COLO668 (cell line): ENCODE measurements around the gene RPS6KA5.
A peak's percentile ranks its signal among the peaks of the same experiment; 100 is the strongest.
"Not testable (repeated sequence)": the region's sequence is repeated elsewhere in the genome, so short reads cannot be mapped to it uniquely, and the experiment has no call there.

Experiments
- DNase-seq: peaks from one replicate; lab custom pipeline; 2025; ENCODE audit not compliant: unreplicated experiment; lab: John Stamatoyannopoulos, UW

RPS6KA5 gene

DNA sequence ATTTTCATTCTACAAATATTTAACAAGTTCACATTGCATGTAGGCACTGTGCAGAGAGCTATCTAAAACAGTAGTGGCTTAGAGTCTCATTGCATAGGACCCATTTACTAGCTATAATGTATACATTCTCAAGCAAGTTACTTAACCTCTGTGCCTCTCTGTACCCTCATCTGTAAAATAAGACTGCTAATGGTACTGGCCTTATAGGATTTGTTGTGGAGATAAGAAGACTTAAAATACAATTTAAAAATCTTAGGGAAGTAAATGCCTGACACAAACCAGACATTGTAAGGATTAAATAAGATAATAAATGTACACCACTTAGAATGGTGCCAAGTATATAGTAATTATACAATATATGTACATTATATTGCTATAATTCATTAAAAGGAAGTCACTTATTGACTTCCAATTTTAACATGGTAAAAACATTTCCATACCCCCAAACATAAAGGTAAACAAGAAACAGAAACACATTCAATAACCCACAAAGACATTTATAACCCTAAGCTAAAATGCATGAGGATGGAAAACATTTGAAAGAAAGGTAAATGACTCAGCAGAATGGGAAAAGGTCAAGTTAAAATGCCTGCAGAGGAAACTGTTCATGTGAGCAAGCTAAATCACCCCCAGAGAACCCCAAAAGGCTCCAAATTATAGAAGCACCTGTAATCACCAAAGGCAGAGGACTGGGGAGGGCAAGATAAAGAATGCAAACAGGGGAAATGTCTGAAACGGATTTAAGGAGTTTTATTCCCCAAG is 30.8 kb downstream of the RPS6KA5 start:
- DNase-seq, result no peak

DNA sequence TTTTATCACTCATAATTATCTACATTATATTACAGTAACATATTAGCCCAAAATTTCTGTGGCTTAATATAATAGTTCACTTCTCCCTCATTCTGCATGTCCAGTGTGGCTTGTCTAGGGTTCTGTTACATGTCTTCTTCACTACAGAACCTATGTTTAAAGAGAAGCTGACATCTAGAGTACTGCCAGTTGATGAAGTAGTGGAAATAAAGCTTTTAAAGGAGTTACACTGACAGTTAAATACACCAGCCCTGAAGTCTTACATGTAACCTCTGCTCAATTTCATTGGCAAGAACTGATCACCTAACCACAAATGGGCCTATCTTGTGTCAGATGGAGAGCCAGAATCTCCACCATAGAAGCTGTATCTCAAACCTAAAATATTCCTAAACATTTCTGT is 32.9 kb downstream of the RPS6KA5 start:
- DNase-seq, result no peak

DNA sequence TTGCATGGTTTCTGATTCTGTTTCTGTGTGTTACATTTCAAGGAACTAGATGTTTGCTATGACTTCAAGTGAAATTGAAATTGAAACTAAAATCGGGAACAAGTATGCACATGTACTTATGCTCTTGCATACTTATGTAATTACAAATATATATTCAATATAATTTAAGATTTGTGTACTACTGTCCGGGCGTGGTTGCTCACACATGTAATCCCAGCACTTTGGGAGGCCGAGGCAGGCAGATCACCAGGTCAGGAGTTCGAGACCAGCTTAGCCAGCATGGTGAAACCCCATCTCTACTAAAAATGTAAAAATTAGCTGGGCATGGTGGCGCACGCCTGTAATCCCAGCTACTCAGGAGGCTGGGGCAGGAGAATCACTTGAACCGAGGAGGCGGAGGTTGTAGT is 37.8 kb downstream of the RPS6KA5 start:
- DNase-seq, result not testable (repeated sequence)

DNA sequence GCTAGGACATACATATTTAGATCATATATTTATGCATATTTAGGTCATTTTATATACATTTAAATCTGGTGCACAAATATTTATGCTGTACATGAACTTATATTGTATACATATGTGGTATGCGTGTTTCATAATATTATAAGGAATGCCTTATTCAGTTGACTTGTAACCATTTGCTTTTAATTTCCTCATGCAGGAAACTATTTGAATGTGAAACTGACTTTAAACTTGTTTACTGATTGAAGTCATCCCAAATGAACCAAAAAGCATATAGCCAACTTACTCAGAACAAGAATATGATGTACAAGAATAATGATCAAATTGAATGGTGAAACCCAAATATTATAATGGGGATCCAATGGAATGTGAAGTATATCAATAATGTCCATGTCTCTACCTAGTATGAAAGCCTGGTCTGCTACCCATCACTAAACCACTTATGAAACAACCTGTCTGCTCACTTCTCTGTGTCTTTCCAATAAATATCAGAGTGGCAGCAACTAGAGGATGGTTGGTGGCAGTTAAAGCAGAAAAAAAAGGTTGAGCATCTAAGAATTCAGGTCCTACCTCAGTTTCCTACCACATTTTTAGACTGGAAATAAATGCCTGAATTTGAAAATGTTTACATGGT is 38.3 kb downstream of the RPS6KA5 start:
- DNase-seq, result no peak

DNA sequence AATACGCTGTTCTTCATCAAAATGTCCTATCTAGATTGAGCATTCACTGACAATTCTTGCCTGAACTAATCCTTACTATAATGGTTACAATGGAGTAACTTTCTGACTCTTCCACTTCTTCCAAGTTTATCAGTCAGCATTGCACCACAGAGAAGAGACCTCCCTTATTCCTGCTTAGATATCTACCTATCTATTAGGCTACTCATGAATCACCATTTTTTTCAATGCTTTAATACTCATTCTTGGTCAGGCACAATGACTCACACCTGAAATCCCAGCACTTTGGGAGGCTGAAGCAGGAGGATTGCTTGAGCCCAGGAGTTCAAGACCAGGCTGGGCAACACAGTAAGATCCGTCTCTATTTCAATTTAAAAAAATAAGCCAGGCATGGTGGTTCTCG is 39.3 kb downstream of the RPS6KA5 start:
- DNase-seq, result no peak

DNA sequence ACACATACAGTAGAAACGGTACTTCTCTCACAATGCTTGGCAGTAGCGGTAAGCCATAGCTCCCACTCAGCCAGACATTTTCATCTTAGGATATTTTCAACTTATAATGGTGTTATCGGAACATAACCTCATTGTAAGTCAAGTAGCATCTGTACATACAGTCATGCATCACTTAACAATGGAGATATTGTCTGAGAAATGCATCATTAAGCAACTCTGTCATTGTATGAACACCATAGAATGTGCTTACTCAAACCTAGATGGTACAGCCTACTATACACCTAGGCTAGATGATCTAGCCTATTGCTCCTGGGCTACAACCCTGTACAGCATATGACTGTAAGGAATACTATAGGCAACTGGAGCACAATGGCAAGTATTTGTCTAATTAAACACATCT is 40.8 kb downstream of the RPS6KA5 start:
- peak; percentile 30 for DNase-seq

DNA sequence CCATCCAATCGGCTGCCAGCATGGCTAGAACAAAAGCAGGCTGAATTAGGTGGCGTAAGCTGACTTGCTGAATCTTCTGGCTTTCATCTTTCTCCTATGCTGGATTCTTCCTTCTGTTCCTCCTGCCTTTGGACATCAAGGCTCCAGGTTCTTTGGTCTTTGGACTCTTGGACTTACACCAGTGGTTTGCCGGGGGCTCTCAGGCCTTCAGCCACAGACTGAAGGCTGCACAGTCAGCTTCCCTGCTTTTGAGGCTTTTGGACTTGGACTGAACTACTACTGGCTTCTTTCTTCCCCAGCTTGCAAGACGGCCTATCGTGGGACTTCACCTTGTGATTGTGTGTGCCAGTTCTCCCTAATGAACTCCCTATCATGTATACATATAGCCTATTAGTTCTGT is 42.0 kb downstream of the RPS6KA5 start:
- no peak for DNase-seq

DNA sequence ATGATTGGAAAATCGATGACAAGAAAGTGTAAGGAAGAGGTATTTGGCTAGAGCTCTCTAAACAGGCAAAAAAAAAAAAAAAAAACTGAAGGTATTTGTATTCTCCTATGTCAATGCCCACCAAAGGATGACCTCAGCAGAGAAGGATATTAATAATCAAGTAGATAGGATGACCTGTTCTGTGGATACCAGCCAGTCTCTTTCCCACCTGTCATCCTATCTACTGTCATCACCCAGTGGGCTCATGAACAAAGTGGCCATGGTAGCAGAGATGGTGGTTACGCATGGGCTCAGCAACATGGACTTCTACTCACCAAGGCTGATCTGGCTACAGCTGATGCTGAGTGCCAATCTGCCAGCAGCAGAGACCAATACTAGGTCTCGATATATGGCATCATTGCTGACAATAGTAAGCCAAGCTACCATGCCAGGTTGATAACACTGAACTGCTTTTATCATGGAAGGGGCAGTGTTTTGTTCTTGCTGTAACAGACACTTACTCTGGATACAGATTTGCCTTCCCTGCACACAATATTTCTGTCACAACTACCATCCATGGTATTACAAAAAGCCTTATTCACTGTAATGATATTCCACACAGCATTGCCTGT is 43.5 kb downstream of the RPS6KA5 start:
- DNase-seq, result no peak

DNA sequence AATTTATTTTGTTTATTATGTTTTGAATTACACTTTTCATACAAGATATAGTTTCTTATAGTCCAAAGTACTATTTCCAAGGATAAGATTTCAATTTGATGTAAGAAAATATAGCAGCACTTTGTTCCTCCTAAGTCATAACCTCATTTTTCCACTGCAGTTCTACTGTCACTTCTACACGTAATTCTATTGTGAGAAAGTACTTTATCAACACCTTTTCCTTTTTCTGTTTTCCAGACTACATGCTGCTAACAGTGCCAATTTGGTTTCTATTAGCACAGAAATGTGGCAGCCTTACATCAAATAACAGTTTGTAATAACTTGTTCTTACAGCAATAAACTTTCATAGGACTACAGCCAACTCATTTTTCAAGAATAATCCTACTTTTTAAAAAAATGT is 45.0 kb downstream of the RPS6KA5 start:
- no peak for DNase-seq

DNA sequence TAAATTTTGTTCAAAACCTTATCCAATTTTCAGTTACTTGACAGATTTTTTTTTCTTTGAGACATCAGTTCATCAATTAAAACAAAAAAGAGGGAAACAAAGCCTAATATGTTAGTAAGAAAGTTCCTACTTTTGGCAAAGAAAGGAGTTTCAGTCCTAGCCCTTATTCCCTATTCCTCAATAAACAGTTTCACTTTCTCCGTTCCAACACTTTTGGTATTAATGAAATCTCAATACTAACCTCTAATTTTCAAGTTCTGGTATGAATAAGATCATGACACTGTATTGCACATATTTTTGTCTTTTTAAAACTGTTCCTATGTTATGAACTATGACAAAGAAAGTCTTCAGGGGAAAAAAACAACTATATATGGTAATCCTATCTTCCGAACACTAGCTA is 48.4 kb downstream of the RPS6KA5 start:
- no peak for DNase-seq

DNA sequence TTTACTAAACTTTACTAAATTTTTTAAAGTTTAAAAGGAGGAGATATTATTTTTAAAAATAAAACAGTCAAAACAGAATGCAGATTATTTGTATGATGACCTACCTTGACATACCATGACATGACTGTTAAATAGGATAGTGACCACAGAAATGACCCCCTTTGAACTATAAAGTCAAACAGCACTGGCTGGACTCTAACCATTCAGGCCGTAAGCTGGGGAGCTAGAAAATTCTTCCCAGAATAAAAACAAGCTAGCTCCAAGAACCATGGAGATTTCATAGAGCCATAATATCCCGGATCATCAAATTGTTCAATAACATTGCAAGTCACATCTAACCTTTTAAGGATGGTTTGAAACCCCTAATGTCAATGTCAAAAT is 50.3 kb downstream of the RPS6KA5 start:
- DNase-seq, result no peak

DNA sequence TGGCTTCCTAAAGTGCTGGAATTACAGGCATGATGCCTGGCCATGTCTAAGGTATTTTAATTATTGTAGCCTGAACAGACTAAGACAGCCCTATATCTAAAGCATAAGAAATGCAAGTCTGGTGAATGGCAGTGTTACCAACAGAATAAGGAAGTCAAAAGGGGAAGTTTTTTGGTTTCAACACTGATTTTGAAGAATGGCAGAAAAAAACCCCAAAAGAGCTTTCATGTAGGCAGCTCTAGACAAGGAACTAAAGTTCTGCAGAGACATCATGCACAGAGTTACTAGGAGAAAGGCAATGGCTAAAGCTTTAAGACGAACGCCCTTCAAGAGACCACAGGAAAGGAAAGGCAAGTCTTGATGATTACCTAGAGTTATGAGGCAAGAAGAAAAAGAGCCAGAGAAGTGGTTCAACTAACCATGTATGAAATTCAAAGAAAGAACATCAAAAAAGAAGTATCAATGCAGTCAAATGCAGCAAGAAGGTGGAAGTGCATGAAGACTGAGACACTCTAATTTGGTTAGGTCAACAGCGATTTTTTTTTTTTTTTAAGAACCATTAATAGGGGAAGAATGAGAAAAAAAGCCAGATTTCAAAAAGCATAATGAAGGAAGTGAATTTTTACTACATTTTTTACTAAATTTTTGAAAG is 50.8 kb downstream of the RPS6KA5 start:
- no peak for DNase-seq

DNA sequence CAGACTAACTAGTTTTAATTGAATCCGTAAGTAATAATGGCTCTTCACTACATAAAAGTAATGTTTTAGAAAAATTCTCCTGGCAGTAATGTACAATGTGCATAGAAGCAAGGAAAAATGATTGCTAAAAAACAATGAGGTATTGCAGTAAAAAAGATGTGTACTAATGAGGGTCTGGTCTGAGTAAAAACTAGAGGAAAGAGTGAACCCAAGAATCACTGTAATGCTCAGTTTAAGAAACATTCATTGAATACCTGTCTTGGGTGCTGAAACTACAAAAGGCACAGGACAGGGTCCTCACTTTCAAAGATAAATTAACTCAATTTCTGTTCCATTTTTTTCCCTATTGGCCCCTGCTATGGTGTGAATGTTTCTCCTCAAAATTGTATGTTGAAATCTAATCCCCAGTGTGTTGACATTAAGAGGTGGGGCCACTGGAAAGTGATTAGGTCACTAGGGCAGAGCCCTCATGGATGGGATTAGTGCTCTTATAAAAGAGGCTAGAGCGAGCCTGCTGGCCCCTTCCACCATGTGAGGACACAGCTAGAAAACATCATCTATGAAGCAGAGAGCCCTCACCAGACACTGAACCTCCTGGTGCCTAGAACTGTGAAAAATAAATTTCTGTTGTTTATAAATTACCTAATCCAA is 51.6 kb downstream of the RPS6KA5 start:
- peak; percentile 32 for DNase-seq

DNA sequence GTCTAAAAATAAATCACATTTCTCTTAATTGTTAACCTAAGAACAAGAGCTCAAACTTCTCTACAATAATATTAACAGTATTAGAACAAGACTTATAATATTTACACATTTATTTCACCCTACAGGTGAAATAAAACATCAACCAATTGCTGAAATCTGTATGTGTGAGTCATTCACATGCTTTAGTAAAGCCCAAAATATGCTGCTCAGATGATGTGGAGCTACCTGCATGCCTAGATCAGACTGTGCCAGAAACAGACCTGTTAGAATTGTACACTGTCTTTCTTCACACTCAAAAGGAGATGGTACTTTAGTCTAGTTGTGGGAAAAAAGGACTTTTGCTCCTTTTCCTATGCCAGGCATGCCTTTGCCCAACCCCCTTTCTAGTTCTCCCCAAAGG is 54.7 kb downstream of the RPS6KA5 start:
- no peak for DNase-seq

DNA sequence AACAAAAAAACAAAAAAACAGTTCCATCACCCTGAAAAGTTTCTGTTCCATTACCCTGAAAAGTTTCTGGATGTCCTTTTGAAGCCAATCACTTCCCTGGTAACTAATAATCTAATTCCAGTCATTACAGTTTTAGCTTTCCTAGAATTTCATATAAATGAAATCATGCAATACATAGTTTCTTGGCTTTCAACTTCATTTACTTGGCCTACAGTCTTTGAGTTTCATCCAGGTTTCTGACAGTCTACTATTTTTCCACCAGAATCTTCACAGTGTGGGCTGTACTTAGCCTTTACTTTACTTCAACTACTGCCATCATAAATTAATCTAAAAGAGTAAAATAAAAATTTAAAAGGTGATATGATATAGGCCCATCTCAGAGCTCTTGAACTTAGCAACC is 55.5 kb downstream of the RPS6KA5 start:
- DNase-seq, result no peak

DNA sequence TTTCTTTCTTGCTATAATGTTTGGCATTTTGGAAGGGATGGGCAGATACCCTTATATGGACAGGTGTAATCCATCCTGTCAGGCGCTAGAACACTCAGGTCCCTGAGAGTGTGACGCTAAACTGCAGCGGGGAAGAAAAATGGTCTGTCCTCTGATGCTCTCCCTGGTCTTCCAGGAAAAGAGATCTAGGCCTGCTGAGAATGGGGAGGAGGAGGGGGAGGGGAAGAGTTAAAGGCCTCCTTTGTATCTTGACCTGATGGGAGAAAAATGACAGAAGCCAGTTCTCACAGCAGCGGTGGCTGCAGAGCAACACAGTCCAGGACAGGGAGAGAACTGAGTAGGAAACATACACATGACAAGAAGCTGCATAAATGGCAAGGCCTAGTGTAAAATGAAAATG is 61.1 kb downstream of the RPS6KA5 start:
- no peak for DNase-seq

DNA sequence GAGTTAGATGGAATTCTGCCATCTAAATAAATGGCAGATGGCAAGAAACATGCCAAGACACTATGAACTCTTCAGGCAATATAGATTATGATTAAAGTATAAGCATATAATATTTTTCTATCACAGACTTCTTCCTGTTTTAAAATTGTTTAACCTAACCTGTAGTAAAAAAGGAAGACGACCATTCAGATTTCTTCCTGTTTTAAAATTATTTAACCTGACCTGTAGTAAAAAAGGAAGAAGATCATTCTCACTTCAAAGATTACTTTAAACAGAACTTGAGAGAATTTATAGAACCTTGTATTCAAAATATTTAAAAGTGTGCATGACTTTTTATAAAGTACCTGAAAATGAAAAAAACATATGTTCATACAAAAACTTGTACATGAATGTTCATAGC is 63.5 kb downstream of the RPS6KA5 start:
- no peak for DNase-seq

DNA sequence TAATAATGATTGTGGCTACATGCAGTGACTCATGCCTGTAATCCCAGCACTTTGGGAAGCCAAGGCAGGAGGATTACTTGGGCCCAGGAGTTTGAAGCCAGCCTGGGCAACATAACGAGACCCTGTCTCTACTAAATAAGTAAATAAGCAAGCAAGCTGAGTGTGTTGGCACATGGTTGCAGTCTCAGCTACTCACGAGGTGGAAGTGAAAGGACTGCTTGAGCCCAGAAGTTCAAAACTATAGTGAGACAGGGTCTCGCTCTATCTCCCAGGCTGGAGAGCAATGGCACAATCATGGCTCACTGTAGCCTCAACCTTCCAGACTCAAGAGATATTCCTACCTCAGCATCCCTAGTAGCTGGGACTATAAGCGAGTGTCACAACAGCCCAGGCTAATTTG is 64.7 kb downstream of the RPS6KA5 start:
- DNase-seq, result no peak

DNA sequence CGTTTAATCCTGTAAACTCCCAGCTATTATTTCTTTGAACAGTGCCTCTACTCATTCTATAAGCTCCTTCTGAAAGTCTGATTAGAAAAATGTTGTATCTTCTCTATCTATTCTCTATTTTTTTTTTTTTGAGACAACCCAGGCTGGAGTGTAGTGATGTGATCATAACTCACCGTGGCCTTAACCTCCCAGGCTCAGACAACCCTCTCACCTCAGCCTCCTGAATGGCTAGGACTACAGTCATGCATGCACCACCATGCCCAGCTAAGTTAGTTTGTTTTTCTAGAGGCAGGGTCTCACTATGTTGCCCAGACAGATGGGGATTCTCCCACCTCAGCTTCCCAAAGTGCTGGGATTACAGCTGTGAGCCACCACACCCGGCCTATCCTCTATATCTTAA is 66.6 kb downstream of the RPS6KA5 start:
- no peak for DNase-seq

DNA sequence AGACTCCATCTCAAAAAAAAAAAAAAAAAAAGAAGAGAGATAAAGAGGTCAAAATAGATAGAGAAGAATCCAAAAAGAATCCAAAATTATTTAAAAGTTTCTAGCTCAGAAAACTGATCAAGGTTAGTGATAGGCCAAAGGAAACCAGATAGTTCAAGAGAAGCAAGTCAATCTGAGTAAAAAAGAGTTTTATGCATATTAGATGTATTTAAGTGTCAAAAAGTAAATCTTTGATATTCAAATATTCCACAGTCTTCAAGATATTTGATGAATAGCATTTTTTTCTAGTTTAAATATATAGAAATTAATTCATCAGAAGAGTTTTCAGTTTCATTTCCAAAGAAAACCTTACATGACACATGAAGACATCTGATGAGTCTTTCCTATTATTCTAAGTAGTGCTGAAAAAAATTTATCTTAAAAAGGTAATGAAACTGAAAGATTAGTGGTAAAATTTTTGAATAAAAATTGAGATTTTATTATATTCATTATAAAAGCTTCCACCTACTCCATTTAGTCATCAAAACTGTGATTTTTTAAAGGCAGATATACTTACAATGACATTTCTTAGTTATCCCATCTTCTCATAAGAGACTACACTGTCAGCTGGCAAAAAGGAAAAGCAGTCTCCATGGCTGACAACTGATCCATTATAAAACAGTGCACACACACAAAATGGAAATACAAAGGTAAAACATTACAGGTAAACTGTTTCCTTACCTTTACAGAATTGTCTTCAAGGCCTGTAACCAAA is 68.6 kb downstream of the RPS6KA5 start:
- DNase-seq, result no peak

DNA sequence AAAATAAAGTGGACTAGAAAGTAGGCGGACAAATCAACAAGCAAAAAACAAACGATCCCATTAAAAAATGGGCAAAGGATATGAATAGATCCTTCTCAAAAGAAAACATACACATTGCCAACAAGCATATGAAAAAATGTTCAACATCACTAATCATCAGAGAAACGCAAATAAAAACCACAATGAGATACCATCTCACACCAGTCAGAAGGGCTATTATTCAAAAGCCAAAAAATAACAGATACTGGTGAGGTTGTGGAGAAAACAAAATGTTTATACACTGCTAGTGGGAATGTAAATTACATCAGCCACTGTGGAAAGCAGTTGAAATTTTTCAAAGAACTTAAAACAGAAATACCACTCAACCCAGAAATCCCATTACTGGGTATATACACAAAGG is 70.3 kb downstream of the RPS6KA5 start:
- no peak for DNase-seq
